CD4-positive, alpha-beta T cell treated with Interleukin-17A for 4 hours (primary cell): ENCODE measurements around the gene MUC2.

ENCODE experiments used
- DNase-seq: peaks from one replicate; pipeline ENCODE4 v3.0.0-alpha.2; 2020; ENCODE audit warnings: mixed read lengths

The MUC2 gene

GRCh38 chr11:1089738-1090599, 15.3 kb downstream of the MUC2 start:
- no peak for DNase-seq

GRCh38 chr11:1090600-1091331, 16.1 kb downstream of the MUC2 start:
- DNase-seq, result no peak

GRCh38 chr11:1091332-1092083, 16.8 kb downstream of the MUC2 start:
- no peak for DNase-seq

GRCh38 chr11:1092145-1092670, 17.5 kb downstream of the MUC2 start:
- no peak for DNase-seq

- no peak for DNase-seq
These were observed 18.2 kb downstream of the MUC2 start for GRCh38 chr11:1092919-1093318.

GRCh38 chr11:1099519-1100355, 25.1 kb downstream of the MUC2 start:
- no peak for DNase-seq

GRCh38 chr11:1100417-1101245, 26.0 kb downstream of the MUC2 start:
- DNase-seq, result no peak

GRCh38 chr11:1101318-1102089, 26.8 kb downstream of the MUC2 start:
- DNase-seq, result no peak

GRCh38 chr11:1102221-1102971, 27.7 kb downstream of the MUC2 start:
- no peak for DNase-seq

- no peak for DNase-seq
These were observed 28.3 kb downstream of the MUC2 start for GRCh38 chr11:1102996-1103395.

- DNase-seq, result no peak
These were observed 29.0 kb downstream of the MUC2 start for GRCh38 chr11:1103401-1104360.

GRCh38 chr11:1104411-1105182, 29.9 kb downstream of the MUC2 start:
- DNase-seq, result no peak

- DNase-seq, result no peak
These were observed 30.5 kb downstream of the MUC2 start for GRCh38 chr11:1105183-1105565.

- no peak for DNase-seq
These were observed 31.7 kb downstream of the MUC2 start for GRCh38 chr11:1106387-1106786.

- no peak for DNase-seq
These were observed 32.9 kb downstream of the MUC2 start for GRCh38 chr11:1107316-1108245.

GRCh38 chr11:1108246-1108900, 33.7 kb downstream of the MUC2 start:
- no peak for DNase-seq
